Thyroid gland (tissue), 4 donors: Measurements from ENCODE around the gene COMMD9. TPM values are rescaled to one million over a fixed set of nuclear protein-coding genes. Genes with fewer than 3 reads are reported as not detected.

Experiments
- DNase-seq, 2 donors: peaks; one replicate each; pipeline ENCODE4 v3.0.0-alpha.2; 2019
- H3K27ac ChIP-seq, 3 donors: fragments of 200-600 bp; sonication (generic); 1 replicate in 2 of 3; 2 replicates in 1 of 3; pipeline ENCODE4 v1.5.1; 2016 to 2019; ENCODE audit warnings: mild to moderate bottlenecking in 1 of 3, moderate library complexity in 1 of 3
- H3K27me3 ChIP-seq: fragments of 200-600 bp; sonication (generic); one replicate; pipeline ENCODE4 v1.5.1; 2019
- H3K36me3 ChIP-seq, 2 donors: fragments of 200-600 bp; sonication (generic); one replicate each; pipeline ENCODE4 v1.5.1; 2016 to 2019
- H3K4me1 ChIP-seq, 2 donors: fragments of 200-600 bp; sonication (generic); one replicate each; pipeline ENCODE4 v1.5.1; 2017 to 2019
- H3K4me3 ChIP-seq, 3 donors: fragments of 200-600 bp; sonication (generic); replicated peaks in 1 of 3; 1 replicate in 2 of 3; 2 replicates in 1 of 3; pipeline ENCODE4 v1.5.1; 2016; ENCODE audit warnings: mild to moderate bottlenecking in 1 of 3
- H3K9me3 ChIP-seq: fragments of 200-600 bp; sonication (generic); one replicate; pipeline ENCODE4 v1.5.1; 2017
- POLR2A ChIP-seq, 2 donors: fragments of 450-650 bp; IDR thresholded peaks; one replicate each; pipeline ENCODE4 v1.6.1; 2017; ENCODE audit warnings: antibody characterized with exemption in 2 of 2, mild to moderate bottlenecking in 2 of 2, moderate library complexity in 1 of 2
- WGBS, 2 donors: methylation state at CpG; one replicate each; pipeline ENCODE4 v1.1.5; 2017; 5-methylcytosine and 5-hydroxymethylcytosine counted together
- intact Hi-C: fragments of 100-400 bp; cut with DNase I; formaldehyde crosslinking; loops from one replicate; pipeline ENCODE4 v1.15.1; 2023
- total RNA-seq, 4 donors: library from RNA; depleted of rRNA; stranded (reverse); fragments of >200 nt; gene quantifications; one replicate each; pipeline ENCODE4 v1.2.3, GENCODE V29; 2016
- TF ChIP-seq, protein P1 (sequence below), 6 experiments: fragments of 200-600 bp in 3 of 6; fragments of 450-650 bp in 3 of 6; sonication (generic) in 3 of 6; IDR thresholded peaks; one replicate each; pipeline ENCODE4 v1.5.1; 2016 to 2019; ENCODE audit warnings: antibody characterized with exemption in 6 of 6, mild to moderate bottlenecking in 2 of 6, inconsistent platforms in 1 of 6, moderate library complexity in 1 of 6

Gene COMMD9
- total RNA-seq, 4 donors from 2014 or later, result 43.5 to 52.6 (median 51.0) TPM

DNA sequence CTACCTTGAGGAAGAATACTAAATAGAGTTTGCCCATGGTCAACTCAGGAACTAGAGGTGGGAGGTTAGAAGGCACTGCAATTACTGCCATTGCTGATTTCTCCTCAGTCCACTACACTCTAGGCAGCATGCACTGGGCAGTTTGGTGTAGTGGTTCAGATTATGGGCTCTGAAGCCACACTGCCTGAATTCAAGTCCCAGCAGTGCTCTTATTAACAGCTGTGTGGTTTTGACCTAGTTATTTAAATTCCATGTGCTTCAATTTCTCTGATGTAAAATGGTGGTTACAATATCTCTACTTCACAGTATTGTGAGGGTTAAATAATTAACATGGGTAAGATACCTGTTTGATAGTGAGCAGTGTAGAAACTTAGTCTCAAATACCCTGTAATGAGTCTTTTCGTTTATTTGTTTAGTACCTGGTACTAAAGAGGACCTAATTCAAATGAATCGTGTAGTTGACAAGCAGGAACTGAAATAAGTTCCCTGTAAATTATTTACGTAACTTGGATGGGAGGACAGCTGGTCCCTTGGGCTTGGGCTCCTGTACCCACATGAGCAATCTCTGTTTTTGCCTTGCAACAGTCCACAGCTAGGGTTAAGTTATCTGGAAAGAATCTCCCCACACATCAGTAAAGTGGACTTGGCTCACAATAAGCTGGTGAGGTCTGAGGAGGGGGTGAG, 24.7 kb upstream of the COMMD9 start:
- WGBS, 2 donors, result 52 to 62% methylated on average over 3 of the region's 3 CpGs
- intact Hi-C loops, result no loop called here
- Histone ChIP-seq H3K36me3 (no peaks in the 10 kb centered on the region), H3K9me3 (no peaks in the 10 kb centered on the region), H3K4me1 (no peaks in the 10 kb centered on the region), H3K4me3 (no peak overlapping the region), H3K27ac (no peak overlapping the region), H3K27me3 (no peaks in the 10 kb centered on the region)
- DNase-seq, result no peak
- TF ChIP-seq POLR2A (IDR thresholded peaks at IDR 0.05), result no peak
- TF ChIP-seq, protein P1, sequence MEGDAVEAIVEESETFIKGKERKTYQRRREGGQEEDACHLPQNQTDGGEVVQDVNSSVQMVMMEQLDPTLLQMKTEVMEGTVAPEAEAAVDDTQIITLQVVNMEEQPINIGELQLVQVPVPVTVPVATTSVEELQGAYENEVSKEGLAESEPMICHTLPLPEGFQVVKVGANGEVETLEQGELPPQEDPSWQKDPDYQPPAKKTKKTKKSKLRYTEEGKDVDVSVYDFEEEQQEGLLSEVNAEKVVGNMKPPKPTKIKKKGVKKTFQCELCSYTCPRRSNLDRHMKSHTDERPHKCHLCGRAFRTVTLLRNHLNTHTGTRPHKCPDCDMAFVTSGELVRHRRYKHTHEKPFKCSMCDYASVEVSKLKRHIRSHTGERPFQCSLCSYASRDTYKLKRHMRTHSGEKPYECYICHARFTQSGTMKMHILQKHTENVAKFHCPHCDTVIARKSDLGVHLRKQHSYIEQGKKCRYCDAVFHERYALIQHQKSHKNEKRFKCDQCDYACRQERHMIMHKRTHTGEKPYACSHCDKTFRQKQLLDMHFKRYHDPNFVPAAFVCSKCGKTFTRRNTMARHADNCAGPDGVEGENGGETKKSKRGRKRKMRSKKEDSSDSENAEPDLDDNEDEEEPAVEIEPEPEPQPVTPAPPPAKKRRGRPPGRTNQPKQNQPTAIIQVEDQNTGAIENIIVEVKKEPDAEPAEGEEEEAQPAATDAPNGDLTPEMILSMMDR (IDR thresholded peaks at IDR 0.05), result no peak

DNA sequence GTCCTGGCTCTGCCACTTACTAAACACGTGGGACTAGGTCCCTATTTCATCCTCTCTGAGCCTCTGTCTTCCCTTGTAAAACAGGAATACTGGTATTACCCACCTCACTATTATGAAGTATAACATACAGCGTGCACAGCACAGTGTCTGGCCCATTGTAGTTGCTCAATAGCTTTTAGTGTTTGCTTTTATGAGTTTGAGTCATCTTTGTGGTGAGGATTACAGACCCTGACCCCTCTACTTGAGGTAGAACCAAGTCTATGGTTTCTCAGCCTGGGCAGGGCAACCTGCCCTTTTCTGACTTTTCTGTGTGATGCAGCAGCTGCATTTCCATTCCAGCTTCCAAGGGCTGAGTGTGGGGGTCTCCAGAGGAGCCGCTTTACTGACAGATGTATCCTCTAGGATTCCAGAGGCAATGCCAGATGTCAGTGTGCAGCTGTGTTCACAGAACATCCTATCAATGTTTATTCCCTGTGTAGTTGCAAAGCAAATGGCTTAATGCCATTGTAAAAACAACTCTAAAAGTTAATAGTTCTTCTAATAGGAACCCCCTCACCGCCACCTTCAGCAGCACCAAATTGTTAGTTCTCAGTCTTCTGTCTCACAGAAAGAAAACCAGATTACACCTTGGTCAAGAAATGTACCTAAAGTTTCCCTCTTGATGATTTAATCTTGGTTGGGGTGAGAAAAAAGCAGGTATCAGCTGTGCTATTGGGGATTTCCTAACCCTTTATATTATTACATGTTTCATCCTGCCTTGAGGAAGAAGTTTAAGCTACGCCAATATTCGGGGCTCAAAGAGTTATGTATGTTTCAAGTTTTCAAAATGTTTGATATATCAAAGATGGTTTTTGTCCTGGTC, 23.6 kb upstream of the COMMD9 start:
- Histone ChIP-seq H3K9me3 (no peaks in the 10 kb centered on the region), H3K27ac (no peak overlapping the region), H3K27me3 (no peaks in the 10 kb centered on the region)

DNA sequence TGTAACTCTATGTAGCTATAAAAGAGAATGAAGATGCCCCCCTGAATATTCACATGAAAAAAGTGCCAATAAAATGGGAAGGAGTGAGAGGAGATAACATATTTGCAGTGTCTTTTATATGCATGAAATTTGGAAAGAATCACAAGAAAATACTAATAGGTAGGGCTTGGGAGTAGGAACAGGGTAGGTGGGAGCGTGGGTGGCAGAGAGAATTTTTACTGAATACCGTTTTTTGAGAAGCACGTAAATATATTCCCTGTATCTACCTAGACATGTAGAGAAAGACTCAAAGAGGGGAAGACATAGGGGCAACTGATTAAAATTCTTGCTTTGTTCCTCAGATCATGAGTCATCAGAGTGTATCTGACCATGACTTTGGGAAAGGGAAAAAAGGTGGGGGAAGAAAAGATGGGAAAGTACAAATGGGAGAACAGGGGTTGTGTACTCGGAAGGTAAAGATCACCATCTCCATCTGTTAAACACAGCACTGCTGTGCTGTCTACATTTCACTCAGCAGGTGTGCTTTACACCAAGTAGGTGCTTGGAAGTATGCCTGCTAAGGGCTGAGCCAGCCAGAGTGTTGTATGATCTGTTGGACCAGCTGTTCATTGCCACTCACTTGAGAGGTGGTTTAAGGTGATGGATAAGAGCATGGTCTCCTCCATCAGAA, 22.8 kb upstream of the COMMD9 start:
- Histone ChIP-seq H3K9me3 (no peaks in the 10 kb centered on the region), H3K36me3 (no peaks in the 10 kb centered on the region), H3K27ac (no peak overlapping the region), H3K4me3 (no peak overlapping the region), H3K27me3 (no peaks in the 10 kb centered on the region), H3K4me1 (no peaks in the 10 kb centered on the region)
- DNase-seq, result no peak
- 86% methylated on average over 4 of the region's 4 CpGs for WGBS, 2 donors
- intact Hi-C loops, result no loop called here
- TF ChIP-seq, protein P1 (IDR thresholded peaks at IDR 0.05), result no peak
- TF ChIP-seq POLR2A (IDR thresholded peaks at IDR 0.05), result no peak

More for the DNA sequence above, 23.6 kb upstream of the COMMD9 start:
- no peaks in the 10 kb centered on the region for H3K36me3 ChIP-seq
- H3K4me3 ChIP-seq, result no peak overlapping the region
- intact Hi-C loops, result no loop called here
- H3K4me1 ChIP-seq, result no peaks in the 10 kb centered on the region
- TF ChIP-seq, protein P1 (IDR thresholded peaks at IDR 0.05), result no peak
- no peak for TF ChIP-seq POLR2A (IDR thresholded peaks at IDR 0.05)
- 69 to 73% methylated on average over 6 of the region's 6 CpGs for WGBS, 2 donors
- peak in 1 of 2 donors; percentile 10 for DNase-seq

DNA sequence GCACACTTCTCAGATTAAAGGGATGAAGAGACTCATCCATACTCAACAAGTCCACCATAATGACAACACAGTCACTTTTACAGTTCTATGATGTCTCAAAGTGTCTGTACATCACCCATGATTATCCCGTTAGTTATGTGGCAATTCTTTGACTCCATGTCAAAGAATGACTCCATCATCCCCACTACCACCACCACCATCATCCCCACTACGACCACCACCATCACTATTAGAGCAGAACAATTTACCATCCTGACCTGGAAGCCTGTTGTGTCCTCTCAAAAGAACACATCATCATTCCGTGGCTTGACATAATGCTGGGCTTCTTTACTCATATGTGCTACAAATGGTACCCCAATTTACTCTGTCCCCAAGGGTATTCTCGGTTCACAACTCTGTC, 20.6 kb upstream of the COMMD9 start:
- no peaks in the 10 kb centered on the region for H3K9me3 ChIP-seq
- H3K4me3 ChIP-seq, result no peak overlapping the region
- H3K36me3 ChIP-seq, result no peaks in the 10 kb centered on the region
- no peak for DNase-seq
- WGBS, 2 donors, result 86 to 92% methylated on average over 4 of the region's 4 CpGs
- no peaks in the 10 kb centered on the region for H3K4me1 ChIP-seq
- no peaks in the 10 kb centered on the region for H3K27me3 ChIP-seq
- intact Hi-C loops, result loop anchor here (10.0 kb wide), 1 partner anchor 165 kb away; no protein-coding TSS in a partner anchor
- H3K27ac ChIP-seq, result no peak overlapping the region
- TF ChIP-seq POLR2A (IDR thresholded peaks at IDR 0.05), result no peak
- TF ChIP-seq, protein P1 (IDR thresholded peaks at IDR 0.05), result no peak
